NCI-H1417 (cell line): ENCODE measurements around the gene TCF23.
"Not testable (repeated sequence)": the region's sequence is repeated elsewhere in the genome, so short reads cannot be mapped to it uniquely, and the experiment has no call there.

Experiments used
- DNase-seq, 3 experiments: peaks; one replicate each; lab custom pipeline; 2025; lab: John Stamatoyannopoulos, UW

TCF23 gene

DNA sequence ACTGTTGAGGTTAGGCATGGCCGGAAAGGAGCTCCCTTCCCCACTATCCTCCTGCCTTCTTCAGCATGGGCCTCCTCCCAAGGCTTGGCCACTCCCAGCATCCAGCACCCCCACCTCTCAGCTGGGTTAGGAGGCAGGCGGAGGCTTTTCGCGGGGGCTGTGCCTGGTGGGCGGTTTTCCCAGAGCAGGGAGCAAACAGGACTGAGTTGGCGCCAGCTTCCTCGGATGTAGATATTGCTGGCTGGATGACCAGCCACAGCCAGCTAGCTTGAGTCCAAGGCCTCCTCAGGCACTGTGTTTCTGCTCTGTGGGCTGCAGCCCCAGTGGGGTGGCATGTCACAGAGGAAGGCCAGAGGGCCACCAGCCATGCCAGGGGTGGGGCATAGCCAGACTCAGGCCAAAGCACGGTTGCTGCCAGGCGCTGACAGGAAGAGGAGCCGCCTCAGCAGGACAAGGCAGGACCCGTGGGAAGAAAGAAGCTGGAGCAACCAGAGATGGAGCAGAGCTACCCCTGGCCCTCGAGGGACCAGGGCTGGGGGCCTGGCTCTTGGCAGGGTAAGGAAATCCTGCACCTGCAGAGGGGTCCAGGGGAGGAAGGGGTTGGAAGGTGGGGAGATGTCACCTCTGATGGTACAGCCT lies at the start of gene TCF23:
TCF23 (plus strand) TSS at position 204 of the 639 bp plus-strand sequence; CDS start at position 334, 130 bp downstream.
- DNase-seq = no peak

DNA sequence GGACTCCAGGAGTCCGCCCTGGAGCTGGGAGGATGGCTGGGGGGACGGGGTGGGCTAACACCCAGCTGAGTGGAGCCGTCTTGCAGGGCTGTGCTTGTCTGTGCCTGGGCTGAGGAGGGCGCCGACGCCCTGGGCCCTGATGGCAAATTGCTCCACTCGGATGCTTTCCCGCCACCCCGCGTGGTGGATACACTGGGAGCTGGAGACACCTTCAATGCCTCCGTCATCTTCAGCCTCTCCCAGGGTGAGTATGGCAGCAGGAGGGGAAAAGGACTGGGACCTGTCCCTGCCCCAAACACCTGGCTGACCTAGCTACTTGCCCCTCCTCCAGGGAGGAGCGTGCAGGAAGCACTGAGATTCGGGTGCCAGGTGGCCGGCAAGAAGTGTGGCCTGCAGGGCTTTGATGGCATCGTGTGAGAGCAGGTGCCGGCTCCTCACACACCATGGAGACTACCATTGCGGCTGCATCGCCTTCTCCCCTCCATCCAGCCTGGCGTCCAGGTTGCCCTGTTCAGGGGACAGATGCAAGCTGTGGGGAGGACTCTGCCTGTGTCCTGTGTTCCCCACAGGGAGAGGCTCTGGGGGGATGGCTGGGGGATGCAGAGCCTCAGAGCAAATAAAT lies 49.4 kb upstream of the TCF23 start:
- DNase-seq = no peak

DNA sequence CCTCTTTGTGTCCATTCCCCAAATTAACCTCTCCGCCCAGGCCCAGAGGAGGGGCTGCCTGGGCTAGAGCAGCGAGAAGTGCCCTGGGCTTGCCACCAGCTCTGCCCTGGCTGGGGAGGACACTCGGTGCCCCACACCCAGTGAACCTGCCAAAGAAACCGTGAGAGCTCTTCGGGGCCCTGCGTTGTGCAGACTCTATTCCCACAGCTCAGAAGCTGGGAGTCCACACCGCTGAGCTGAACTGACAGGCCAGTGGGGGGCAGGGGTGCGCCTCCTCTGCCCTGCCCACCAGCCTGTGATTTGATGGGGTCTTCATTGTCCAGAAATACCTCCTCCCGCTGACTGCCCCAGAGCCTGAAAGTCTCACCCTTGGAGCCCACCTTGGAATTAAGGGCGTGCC lies 48.8 kb upstream of the TCF23 start:
- DNase-seq = no peak

DNA sequence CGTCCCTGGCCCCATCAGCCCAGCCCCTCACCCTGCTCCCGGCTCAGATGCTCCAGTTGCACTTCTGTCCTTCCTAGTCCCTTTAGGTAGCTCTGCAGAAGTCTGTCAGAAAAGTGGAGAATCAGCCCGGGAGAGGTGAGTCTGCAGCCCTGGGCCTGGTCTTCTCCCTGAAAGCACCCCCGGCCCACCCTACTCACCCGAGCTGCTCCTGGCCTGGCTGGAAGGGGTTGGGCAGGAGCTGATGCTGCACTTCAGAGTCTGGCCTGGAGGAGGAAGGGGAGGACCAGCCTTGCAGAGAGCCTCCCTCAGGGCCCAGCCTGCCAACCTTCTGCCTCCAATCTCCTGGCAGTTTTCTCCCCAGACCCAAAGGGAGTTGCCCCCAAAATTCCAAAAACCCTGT lies 46.5 kb upstream of the TCF23 start:
- DNase-seq = no peak

DNA sequence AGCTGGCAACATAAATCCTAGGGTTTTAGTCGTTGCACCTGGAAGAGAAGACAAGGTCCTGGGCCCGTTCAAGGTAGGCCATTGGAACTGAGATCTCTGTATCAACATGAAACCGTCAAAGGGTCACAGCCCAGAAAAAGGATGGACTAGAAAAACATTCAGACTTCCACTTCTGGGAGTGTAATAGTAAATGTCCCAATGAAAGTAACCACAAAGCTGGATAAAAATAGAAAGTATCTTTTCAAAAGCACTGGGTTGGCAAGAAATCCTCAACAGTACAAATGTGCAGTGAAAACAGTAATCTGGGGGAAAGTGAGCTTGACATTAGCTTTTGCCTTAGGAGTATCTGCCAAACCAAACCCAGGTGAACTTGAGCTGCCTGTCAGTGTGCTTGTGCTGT lies 42.8 kb upstream of the TCF23 start:
- DNase-seq = no peak

DNA sequence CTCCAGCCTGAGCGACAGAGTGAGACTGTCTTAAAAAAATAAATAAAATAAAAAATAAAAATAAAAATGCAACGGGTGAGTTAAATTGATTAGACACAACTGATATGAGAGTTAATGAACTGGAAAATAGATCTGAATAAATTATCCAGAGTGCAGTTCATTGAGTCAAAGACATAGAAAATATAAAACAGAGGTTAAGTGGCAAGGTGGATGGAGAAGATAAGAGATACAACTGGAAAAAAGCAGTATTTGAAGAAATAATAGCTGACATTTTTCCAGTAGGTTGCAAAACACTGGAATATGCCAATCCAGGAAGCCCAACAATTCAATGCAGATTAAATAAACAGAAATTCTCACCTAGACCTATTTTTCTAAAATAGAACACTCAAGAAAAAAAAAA lies 40.6 kb upstream of the TCF23 start:
- DNase-seq = no peak

DNA sequence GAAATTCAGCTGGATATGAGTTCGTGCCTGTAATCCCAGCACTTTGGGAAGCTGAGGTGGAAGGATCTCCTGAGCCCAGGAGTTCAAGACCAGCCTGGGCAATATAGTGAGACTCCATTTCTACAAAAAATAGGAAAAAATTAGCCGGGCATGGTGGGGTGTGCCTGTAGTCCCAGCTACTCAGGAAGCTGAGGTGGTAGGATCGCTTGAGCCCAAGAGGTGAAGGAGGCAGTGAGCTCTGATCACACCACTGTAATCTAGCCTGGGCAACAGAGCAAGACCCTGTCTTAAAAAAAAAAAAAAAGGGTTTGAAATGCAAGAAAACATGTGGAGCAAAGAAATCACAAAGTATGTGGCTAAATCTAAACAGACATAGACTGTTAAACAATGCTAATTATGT lies 39.7 kb upstream of the TCF23 start:
- no peak for DNase-seq

DNA sequence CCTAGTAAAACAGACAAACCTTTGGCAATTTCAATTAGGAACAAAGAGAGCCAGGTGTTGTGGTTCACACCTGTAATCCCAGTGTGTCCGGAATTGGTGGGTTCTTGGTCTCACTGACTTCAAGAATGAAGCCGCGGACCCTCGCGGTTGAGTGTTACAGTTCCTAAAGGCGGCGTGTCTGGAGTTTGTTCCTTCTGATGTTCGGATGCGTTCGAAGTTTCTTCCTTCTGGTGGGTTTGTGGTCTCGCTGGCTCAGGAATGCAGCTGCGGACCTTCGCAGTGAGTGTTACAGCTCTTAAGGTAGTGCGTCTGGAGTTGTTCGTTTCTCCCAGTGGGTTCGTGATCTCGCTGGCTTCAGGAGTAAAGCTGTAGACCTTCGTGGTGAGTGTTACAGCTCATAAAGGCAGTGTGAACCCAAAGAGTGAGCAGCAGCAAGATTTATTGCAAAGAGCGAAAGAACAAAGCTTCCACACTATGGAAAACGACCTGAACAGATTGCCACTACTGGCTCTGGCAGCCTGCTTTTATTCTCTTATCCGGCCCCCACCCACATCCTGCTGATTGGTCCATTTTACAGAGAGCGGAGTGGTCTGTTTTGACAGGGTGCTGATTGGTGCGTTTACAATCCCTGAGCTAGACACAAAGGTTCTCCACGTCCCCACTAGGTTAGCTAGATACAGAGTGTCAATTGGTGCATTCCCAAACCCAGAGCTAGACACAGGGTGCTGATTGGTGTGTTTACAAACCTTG lies 38.0 kb upstream of the TCF23 start:
- DNase-seq = not testable (repeated sequence)

DNA sequence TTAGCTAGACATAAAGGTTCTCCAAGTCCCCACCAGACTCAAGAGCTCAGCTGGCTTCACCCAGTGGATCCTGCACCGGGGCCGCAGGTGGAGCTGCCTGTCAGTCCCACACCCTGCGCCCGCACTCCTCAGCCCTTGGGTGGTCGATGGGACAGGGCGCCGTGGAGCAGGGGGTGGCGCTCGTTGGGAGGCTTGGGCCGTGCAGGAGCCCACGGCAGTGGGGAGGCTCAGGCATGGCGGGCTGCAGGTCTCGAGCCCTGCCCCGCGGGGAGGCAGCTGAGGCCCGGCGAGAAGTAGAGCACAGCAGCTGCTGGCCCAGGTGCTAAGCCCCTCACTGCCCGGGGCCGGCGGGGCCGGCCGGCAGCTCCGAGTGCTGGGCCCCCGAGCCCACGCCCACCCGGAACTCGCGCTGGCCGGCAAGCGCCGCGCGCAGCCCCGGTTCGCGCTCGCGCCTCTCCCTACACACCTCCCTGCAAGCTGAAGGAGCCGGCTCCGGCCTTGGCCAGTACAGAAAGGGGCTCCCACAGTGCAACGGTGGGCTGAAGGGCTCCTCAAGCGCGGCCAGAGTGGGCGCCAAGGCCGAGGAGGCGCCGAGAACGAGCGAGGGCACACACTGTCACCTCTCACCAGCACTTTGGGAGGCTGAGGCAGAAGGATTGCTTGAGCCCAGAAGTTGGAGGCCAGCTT lies 37.3 kb upstream of the TCF23 start:
- DNase-seq = not testable (repeated sequence)

DNA sequence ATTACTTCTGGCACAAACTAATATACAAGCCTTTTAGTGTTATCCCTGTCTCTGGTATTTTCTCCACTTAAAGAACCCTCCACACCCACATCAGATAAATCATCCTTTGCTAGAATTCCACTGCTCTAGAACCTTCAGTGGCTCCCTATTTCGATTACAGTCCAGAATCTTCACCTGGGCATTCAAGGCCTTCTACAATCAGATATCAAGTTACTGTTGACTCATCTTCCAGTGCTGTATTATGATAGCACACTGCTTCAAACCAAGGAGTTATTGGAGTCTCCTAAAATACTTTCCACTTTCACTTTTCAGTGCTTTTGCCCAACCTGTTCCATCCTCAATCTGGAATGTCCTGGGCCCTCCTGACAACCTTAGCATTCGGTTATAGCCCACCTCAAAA lies 33.3 kb upstream of the TCF23 start:
- DNase-seq = no peak

DNA sequence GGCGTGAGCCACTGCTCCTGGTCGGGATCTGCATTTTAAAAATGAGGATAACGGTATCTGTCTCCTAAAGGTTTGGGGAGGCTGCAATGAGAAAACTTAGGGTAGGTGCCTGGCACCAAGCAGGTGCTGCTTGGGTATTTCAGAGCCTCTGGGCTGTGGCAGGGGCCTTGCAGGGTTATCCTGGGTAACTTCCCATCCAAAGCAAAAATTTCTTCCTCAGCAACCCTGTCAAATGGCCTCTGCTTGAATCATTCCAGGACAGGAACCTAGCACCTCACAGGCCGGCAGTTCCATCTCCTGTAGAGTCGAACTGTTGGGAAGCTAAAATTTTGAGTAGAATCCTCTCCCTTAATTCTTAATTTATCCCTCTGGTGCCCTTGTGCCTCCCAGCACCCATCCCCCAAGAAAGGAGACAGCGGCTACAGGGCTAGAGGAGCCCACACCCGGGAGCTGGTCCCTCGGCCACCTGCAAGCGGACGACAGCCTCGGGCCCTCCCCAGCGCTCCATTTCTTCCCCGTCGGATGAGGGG lies 30.7 kb upstream of the TCF23 start:
- DNase-seq = peak in 1 of 3 experiments; percentile 71

DNA sequence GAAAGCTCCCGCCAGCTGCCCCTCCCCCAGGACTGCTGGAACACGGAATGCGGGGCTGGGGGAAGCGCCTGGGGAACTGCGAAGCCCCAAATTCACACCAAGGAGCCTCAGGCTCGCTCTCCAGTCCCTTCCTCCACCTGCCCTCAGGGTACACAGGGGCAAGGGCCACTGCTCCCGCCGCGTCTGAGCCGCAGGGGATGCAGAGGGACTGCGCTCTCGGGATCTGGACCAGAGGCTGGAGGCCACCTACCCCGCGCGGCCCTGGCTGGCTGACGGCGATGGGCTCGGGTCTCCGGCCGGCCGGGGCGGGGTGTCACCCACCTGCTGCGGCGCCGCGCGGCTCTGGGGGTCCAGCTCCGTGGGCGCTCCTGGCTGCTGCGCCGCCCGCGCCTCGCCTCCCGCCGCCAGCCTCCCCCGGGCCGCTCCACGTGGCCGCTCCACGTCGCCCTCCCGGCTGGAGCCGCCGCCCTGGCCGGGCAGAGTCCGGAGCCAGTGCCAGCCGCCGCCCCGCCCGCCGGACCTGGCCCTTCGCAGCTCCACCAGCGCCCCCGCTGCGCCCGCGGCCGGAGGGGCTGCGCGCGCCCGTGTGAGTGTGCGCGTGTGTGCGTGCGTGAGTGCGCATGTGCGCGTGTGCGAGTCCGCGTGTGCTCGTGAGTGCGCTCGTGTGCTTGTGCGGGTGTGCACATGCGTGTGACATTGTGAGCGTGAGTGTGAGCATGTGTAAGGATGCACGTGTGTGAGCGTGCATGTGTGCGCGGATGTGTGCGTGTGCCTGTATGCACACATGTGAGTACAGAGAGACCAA lies 30.1 kb upstream of the TCF23 start, which contains the start of gene CGREF1:
CGREF1 (minus strand) TSS at position 604 of the 805 bp plus-strand sequence. CDS start 14,762 bp downstream, outside the sequence.
- peak; percentile 50 to 75 (median 71) for DNase-seq

DNA sequence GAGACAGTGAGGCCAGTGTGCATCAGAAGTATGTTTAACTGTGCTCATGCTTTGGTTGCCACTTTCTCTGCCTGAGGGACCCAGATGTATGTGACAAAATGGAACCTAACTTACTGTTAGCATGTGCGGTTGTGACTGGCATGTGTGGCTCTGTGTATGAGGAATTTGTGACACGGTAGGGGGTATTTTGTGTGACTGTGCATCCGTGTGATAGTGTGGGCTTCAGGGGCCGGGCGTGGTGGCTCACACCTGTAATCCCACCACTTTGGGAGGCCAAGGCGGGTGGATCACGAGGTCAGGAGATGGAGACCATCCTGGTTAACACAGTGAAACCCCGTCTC lies 29.5 kb upstream of the TCF23 start:
- not testable (repeated sequence) for DNase-seq

DNA sequence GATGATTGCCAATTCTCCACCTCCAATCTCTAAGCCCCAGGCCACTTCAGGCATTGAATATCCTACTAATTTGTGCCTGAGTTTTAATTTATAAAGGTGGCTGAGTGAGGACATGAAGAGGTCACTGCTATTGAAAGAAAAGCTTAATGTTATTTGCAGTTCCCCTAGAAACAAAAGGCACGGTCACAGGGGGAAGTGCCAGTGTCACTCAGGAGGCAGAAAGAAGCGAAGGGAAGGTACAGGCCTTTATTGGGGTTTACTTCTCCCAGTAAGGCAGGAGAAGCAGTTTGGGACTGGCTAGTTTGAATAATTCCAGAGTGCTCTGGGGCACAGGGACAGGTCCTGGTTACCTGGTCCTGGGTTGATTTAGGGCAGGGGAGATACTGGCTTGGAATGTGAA lies 26.9 kb upstream of the TCF23 start:
- DNase-seq = peak in 1 of 3 experiments; percentile 22

DNA sequence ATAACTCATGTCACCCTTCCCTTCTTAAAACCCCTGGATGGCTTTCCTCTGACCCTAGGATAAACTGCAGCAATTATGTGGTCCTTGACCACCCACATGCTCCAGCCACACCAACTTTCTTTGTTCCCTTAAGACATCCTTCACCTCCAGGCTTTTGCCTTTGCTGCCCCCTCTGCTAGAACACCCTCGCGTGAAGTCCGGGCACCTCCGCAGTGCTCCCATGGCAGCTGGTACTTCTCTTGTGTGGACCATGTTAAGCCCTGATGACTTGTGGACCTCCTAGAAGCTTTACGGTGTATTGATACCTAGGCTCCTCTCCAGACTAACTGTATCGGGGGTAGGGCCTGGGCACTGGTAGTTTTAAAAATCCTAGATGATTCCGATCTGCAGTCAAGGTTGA lies 26.0 kb upstream of the TCF23 start:
- DNase-seq = no peak

DNA sequence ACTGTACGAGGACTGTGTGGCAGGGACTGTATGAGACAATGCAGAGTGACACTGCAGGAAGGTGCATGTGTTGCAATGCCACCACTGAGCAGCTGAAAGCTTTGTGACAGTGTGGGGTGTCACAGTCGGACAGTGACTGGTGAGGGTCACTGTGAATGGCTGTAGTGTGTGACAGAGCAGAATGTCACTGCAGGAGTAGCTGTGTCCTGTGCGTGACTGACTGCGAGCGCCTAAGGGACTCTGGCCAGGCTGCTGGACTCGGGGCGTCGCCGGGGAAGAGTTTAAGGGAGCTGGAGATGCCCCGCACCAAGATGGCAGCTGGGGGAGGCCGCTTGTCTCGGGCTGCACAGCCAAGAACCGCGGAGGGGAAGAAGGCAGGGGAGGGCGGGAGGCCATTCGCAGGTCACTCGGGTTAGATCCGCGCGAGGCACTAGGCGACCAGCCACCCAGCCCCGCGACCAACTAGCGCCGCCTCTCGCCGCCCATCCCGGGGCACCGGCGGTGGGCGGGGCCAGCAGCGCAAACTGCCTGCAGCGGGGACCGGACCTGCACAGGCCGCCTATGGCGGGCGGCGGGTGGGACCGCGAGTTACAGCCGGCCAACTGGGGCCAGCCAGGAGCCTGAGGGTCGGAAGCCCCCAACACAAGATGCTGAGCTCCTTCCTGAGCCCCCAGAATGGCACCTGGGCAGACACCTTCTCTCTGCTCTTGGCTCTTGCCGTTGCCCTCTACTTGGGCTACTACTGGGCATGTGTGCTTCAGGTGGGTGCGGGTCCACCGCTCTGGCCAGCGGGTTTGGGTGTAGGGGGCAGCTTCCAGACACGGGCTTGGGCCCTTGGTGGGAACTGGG lies 25.3 kb upstream of the TCF23 start, which contains the start of gene ABHD1:
ABHD1 (plus strand) TSS at position 514 of the 849 bp plus-strand sequence; CDS start at position 648, 134 bp downstream.
- DNase-seq = peak; percentile 40 to 42 (median 40)

DNA sequence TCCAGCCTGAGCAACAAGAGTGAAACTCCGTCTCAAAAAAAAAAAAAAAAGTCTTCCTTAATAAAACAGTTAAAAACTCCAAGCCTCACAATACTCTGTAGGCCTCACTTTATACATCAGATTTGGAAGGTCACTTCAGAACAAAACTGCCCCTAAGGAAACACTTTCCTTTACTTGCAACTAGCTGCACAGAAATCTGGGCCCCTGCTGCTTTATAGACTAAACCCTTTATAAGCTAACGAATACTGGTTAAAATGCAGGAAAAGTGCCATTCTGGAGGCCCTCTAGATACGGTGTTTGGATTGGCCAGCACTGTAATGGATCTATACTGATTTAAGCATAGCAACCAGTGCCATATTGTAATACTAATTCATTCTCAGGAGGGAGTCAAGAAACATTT lies 23.7 kb upstream of the TCF23 start:
- no peak for DNase-seq

DNA sequence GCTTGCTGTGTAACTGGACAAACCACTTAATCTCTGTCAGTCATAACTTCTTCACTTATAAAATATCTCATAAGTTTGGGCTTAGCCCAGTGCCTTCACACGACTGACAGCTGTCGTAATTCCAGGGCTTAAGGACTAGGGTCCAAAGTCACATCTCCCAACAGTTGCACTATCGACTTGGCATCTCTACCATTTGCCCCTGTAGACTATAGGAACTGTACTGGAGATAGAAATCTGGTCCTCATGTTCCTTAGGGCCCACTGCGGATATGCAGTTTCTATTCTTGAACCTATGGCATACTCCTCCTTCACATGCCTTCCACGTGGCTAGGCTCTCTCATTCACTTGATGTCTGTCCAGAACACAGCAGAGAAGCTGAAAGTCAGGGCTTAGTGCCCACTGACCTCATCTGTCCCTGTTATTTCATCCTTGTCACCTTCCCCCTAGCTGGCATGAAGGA lies 22.5 kb upstream of the TCF23 start:
- DNase-seq = no peak

DNA sequence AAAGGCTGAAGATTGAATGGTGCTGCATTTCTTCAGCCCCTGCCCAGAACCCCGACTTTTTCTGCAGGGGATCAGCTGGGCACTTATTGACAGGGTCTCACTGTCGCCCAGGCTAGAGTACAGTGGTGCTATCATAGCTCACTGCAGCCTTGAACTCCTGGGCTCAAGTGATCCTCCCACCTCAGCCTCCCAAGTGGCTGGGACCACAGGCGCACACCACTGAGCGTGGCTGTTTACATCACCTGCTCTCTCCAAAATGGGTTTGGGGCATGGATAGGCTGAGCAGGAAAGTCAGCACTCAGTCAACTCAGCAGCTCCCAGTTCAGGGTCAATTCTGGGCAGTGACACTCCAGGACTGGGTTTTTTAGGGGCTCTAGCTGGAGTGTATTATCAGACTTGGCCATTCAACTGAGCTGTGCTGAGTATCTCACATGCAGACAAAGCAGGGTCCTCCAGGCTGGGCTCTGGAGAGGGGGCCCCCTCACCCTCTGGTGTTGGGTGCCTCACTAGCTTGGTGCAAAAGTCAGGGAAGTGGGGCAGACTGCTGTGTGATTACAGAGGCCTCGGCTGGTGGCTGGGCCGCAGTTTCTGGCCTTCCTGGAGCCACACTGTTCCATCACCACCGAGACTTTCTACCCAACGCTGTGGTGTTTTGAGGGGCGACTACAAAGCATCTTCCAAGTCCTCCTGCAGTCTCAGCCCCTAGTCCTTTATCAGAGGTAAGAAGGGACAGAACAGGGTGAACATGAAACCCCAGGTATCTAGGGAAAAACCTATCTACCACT lies 20.7 kb upstream of the TCF23 start:
- no peak for DNase-seq
